Kidney epithelial cell (primary cell): ENCODE data around the gene PDCD1. TPM values are rescaled to one million over a fixed set of nuclear protein-coding genes. Genes with fewer than 3 reads are reported as not detected.

Experiments
- DNase-seq: peaks from one replicate; pipeline ENCODE4 v3.0.0-alpha.2; 2010; ENCODE audit warnings: low read depth
- H3K27me3 ChIP-seq: 2 replicates; pipeline ENCODE4 v1.6.0; 2011; ENCODE audit warnings: low read length; ENCODE audit not compliant: control insufficient read depth, insufficient read depth
- H3K36me3 ChIP-seq: 2 replicates; pipeline ENCODE4 v1.5.1; 2011; ENCODE audit warnings: low read length; ENCODE audit not compliant: control insufficient read depth, insufficient read depth
- H3K4me3 ChIP-seq: 2 replicates; pipeline ENCODE4 v1.5.1; 2011; ENCODE audit warnings: low read depth, mild to moderate bottlenecking, control low read depth, low read length
- CTCF ChIP-seq: IDR thresholded peaks from 2 replicates; pipeline ENCODE4 v1.5.1; 2011; ENCODE audit warnings: mild to moderate bottlenecking, moderate library complexity, low read length, control low read depth, inconsistent platforms; ENCODE audit not compliant: insufficient read depth, poor library complexity, severe bottlenecking
- total RNA-seq: library from RNA; depleted of rRNA; stranded (reverse); fragments of >200 nt; gene quantifications from 2 replicates; pipeline ENCODE4 v1.2.3, GENCODE V29; 2015

Gene PDCD1
- total RNA-seq, 1 donor from 2014 or later: 1.0 TPM

GRCh38 chr2:241904011-241904718 is 45.5 kb upstream of the PDCD1 start:
- H3K27me3 ChIP-seq: peaks cover 37% of the 10 kb centered on the region
- H3K4me3 ChIP-seq: no peak overlapping the region
- no peaks in the 10 kb centered on the region for H3K36me3 ChIP-seq
- DNase-seq: no peak
- TF ChIP-seq CTCF: no peak

GRCh38 chr2:241903121-241904010 is 44.7 kb upstream of the PDCD1 start:
- no peak for TF ChIP-seq CTCF
- Histone ChIP-seq H3K27me3 (peaks cover 45% of the 10 kb centered on the region), H3K4me3 (no peak overlapping the region), H3K36me3 (no peaks in the 10 kb centered on the region)
- DNase-seq: no peak

- H3K4me3 ChIP-seq: no peak overlapping the region
- peaks cover 45% of the 10 kb centered on the region for H3K27me3 ChIP-seq
- TF ChIP-seq CTCF: no peak
- DNase-seq: no peak
- no peaks in the 10 kb centered on the region for H3K36me3 ChIP-seq
These were observed 43.8 kb upstream of the PDCD1 start for GRCh38 chr2:241902357-241902991.

GRCh38 chr2:241901500-241902351 is 43.0 kb upstream of the PDCD1 start:
- H3K4me3 ChIP-seq: no peak overlapping the region
- no peaks in the 10 kb centered on the region for H3K36me3 ChIP-seq
- TF ChIP-seq CTCF: no peak
- peaks cover 45% of the 10 kb centered on the region for H3K27me3 ChIP-seq
- no peak for DNase-seq

GRCh38 chr2:241901018-241901380 is 42.3 kb upstream of the PDCD1 start:
- Histone ChIP-seq H3K4me3 (no peak overlapping the region), H3K36me3 (no peaks in the 10 kb centered on the region), H3K27me3 (peaks cover 45% of the 10 kb centered on the region)
- DNase-seq: no peak
- TF ChIP-seq CTCF: no peak
